Measurements from ENCODE around the gene CLEC3A.
"Not testable (repeated sequence)": the region's sequence is repeated elsewhere in the genome, so short reads cannot be mapped to it uniquely, and the experiment has no call there.

The CLEC3A gene

GRCh38 chr16:78035012-78035411 lies 12.7 kb downstream of the CLEC3A start:
- no peak for FAIRE-seq

- FAIRE-seq: no peak
Measured at GRCh38 chr16:78040396-78040795, 18.0 kb downstream of the CLEC3A start.

DNA sequence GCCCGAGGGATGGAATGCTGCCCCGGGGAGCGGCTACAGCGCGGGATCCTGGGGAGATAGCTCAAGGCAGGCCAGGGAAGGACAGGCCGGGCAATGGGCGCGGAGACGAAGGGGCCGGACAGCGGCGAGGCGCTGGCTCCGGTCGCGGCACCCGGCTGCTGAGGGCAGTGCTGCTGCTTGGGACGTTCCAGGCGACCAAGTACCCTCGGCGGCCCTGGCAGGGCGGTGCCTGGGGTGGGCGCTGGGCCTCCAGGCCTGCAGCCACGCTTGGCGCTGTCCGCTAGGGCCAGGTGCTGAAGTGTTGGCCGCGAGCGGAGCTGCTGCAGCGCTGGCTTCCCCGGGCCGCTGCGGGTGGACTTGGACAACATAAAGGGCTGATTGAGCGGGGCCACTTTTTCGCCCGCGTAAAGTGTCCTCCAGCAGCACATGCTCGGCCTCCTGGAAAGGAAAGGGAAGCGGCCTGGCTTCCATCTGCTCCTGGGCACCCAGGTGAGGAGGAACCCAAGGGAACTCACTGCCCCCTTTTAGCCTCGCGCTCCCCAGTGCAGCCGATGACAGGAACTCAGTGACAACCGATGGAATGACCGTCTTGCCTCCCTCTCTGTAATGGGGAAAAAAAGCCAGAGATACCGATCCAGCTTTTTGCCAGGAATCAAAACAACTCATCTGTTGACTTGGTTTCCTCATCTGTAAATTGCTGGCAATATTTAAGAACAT lies 23.7 kb downstream of the CLEC3A start:
- FAIRE-seq: no peak

DNA sequence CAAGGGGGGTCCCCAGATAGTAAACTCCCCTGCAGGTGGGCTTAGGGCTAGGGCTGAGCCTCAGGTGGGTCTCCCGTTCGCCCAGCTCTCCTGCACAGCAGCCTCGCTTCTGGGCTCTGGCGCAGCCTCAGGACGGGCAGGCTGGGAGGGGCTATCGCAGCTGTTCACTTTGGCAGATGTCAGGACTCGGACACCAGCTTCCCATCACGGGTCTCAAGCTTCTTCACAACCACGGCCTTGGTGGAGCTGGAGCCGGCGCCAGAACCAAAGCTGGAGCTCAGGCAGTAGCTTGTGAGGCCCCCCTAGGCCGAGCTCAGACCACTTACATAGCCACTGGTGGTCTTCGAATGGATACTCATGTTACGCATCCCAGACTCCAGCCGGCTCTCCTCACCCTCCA lies 26.0 kb downstream of the CLEC3A start:
- FAIRE-seq: no peak

GRCh38 chr16:78050734-78051400 lies 28.5 kb downstream of the CLEC3A start:
- FAIRE-seq: no peak

DNA sequence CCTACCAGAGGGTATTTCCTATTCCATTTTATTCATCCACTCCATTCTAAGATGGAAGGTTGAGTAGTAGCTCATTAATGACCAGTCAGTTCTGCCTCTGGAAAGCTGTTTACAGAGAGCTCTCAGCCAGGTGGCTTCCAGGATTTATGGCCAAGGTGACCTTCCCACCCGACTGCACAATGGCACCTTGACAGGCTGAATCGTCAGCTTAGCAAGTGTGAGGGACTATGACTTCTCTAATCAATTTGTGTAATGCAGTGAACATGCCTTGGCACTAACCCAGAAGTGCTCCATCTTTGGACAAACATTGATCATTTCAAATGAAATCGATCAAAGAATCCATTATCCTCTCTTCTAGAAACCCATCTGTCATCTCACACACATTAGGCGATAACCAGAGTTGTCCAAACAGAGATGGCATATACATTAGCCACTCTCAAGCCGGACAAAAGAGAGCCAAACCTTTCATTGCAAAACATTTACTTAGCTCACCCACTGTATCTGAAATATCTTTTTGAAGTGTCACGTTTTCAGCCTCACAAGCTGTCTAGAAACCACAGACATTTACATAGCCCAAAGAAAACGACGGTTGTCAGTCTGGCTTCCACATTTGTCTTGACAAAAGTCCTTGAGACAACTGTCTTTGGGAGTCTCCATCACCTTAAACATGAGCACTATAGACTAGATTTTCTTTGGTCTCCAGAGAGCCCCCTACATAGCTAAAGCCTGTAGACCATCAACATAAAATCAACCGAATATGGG lies 35.6 kb downstream of the CLEC3A start:
- no peak for FAIRE-seq

DNA sequence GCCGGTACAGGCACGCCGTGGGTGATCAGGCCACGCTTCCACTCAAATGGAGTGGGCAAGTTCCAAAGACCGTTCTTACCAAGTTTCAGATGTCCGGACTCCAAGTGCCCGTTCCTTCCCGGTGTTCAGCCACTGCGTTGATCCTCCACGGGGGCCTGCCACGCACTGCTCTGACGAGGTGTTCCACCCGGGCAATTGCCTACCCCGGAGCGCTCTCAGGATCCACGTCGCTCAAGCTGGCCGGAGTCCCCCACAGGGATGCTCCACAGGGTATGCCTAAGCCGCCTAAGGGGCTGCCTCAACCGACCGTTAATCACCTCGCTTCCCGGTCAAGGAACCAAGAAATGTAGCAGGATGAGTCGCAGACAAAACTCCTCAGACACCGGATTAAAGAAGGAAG lies 37.5 kb downstream of the CLEC3A start:
- not testable (repeated sequence) for FAIRE-seq

DNA sequence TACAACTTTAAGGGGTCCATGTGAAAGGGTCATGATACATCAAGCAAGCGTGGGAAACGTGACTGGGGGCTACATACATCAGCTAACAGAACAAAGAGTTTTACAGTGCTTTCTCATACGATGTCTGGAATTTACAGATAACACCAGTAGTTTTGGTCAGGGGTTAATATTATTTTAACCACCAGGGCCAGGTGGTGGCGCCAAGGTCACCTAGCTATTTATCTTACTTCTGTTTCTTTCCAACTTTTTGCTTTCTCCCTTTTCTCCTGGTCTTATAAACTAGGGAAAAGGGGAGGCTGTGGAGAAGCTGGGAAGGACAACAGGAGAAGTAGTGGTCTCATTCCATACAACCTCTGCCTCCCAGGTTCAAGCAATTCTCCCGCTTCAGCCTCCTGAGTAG lies 37.9 kb downstream of the CLEC3A start:
- no peak for FAIRE-seq

DNA sequence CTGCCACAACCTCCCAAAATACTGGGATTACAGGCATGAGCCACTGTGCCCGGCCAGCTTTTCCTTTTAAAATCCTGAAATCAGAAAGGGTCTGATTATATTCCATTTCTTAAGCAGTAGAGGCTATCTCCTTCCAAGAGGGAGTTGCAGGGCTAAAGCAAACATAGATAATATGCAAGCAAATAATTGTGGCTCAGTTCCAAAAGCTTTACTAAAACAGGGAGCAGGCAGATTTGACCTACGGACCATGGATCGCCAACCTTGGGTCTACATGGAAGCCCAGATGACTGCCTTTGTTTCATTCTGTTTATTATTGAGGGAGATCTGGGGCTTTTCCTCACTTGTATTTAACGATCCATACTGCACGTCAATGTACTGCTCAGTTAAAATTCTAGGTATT lies 38.5 kb downstream of the CLEC3A start:
- FAIRE-seq: no peak

- no peak for FAIRE-seq
Measured at GRCh38 chr16:78065319-78065718, 43.0 kb downstream of the CLEC3A start.

DNA sequence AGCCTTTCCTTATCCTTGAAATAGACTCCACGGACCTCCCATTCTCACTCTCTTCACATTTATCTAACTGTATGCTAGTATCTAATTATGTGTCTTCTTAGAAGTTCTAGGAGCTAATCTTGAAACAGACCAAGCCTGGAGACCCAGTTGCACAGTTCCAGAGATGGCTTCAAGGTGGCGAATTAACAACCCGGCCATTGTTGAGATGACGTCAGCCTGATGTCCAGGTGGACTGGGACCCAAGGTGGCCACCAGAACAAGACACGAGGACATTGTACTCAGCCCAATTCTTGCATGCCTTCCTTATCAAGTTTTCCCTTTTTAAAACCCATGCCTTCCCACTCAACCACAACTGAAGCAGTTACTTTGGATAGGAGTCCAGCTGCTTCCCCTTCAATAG lies 47.6 kb downstream of the CLEC3A start:
- no peak for FAIRE-seq

GRCh38 chr16:78072275-78072674 lies 49.9 kb downstream of the CLEC3A start:
- FAIRE-seq: no peak

GRCh38 chr16:78075800-78076199 lies 53.5 kb downstream of the CLEC3A start:
- FAIRE-seq: no peak

DNA sequence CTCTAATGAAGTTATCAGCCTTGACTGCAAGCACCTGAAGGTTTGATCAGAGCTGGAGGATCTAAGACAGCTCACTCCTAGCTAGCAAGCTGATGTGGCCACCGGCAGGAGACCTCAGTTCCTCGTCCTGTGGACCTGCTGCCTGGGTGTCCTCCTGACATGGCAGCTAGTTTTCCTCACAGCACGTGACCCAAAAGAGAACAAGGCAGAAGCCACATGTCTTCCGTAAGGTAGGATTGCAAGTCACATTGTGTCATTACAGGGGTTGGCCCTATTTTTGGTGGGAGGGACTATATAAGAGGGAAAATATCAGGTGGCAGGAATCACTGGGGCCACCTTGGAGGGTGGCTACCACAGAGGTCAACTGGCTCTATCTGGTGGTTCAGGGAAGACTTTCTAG lies 59.0 kb downstream of the CLEC3A start:
- no peak for FAIRE-seq
